PC-3 (cell line): ENCODE data around the gene GABRG3.

ENCODE experiments used
- CTCF ChIP-seq: fragments of 300-600 bp; sonication (generic); conservative IDR thresholded peaks from 2 replicates; pipeline ENCODE4 v1.5.1; 2017; ENCODE audit warnings: antibody characterized with exemption, low read depth, mild to moderate bottlenecking, low read length
- EZH2 ChIP-seq: fragments of 300-600 bp; sonication (generic); IDR thresholded peaks from one replicate; pipeline ENCODE4 v1.6.1; 2017; ENCODE audit warnings: antibody characterized with exemption, mild to moderate bottlenecking, low read length; ENCODE audit not compliant: unreplicated experiment

GRCh38 chr15:27396521-27396920, 425.5 kb downstream of the GABRG3 start:
- no peak for TF ChIP-seq CTCF
- TF ChIP-seq EZH2, result no peak
